ENCODE data around the gene PITPNC1. TPM values are rescaled to one million over a fixed set of nuclear protein-coding genes. Genes with fewer than 3 reads are reported as not detected.

PITPNC1 gene
- total RNA-seq, 1 donor, result 25.7 TPM

- no peak for DNase-seq (ENCODE audit: low read depth)
- TF ChIP-seq, protein P1, sequence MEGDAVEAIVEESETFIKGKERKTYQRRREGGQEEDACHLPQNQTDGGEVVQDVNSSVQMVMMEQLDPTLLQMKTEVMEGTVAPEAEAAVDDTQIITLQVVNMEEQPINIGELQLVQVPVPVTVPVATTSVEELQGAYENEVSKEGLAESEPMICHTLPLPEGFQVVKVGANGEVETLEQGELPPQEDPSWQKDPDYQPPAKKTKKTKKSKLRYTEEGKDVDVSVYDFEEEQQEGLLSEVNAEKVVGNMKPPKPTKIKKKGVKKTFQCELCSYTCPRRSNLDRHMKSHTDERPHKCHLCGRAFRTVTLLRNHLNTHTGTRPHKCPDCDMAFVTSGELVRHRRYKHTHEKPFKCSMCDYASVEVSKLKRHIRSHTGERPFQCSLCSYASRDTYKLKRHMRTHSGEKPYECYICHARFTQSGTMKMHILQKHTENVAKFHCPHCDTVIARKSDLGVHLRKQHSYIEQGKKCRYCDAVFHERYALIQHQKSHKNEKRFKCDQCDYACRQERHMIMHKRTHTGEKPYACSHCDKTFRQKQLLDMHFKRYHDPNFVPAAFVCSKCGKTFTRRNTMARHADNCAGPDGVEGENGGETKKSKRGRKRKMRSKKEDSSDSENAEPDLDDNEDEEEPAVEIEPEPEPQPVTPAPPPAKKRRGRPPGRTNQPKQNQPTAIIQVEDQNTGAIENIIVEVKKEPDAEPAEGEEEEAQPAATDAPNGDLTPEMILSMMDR (IDR thresholded peaks at IDR 0.05; ENCODE audit: insufficient read depth, low read length), result no peak
- H3K4me3 ChIP-seq (ENCODE audit: low read depth, low read length), result no peak overlapping the region
Measured at GRCh38 chr17:67680445-67681224, 303.6 kb downstream of the PITPNC1 start.

GRCh38 chr17:67682196-67682595 lies 305.1 kb downstream of the PITPNC1 start:
- H3K4me3 ChIP-seq (ENCODE audit: low read depth, low read length), result no peak overlapping the region
- DNase-seq (ENCODE audit: low read depth), result no peak
- TF ChIP-seq, protein P1 (IDR thresholded peaks at IDR 0.05; ENCODE audit: insufficient read depth, low read length), result no peak

- TF ChIP-seq, protein P1 (IDR thresholded peaks at IDR 0.05; ENCODE audit: insufficient read depth, low read length), result no peak
- no peak for DNase-seq (ENCODE audit: low read depth)
- H3K4me3 ChIP-seq (ENCODE audit: low read depth, low read length), result no peak overlapping the region
Measured at GRCh38 chr17:67685351-67685750, 308.3 kb downstream of the PITPNC1 start.

GRCh38 chr17:67686241-67686640 lies 309.2 kb downstream of the PITPNC1 start:
- TF ChIP-seq, protein P1 (IDR thresholded peaks at IDR 0.05; ENCODE audit: insufficient read depth, low read length), result no peak
- DNase-seq (ENCODE audit: low read depth), result no peak
- H3K4me3 ChIP-seq (ENCODE audit: low read depth, low read length), result no peak overlapping the region

- TF ChIP-seq, protein P1 (IDR thresholded peaks at IDR 0.05; ENCODE audit: insufficient read depth, low read length), result no peak
- DNase-seq (ENCODE audit: low read depth), result no peak
Measured at GRCh38 chr17:67687511-67687910, 310.4 kb downstream of the PITPNC1 start.

GRCh38 chr17:67689534-67690177 lies 312.6 kb downstream of the PITPNC1 start:
- no peak overlapping the region for H3K4me3 ChIP-seq (ENCODE audit: low read depth, low read length)
- TF ChIP-seq, protein P1 (IDR thresholded peaks at IDR 0.05; ENCODE audit: insufficient read depth, low read length), result peak; percentile 72
- peak; percentile 85 for DNase-seq (ENCODE audit: low read depth)

More at GRCh38 chr17:67687511-67687910, 310.4 kb downstream of the PITPNC1 start:
- no peak overlapping the region for H3K4me3 ChIP-seq (ENCODE audit: low read depth, low read length)

Data from fibroblast of the aortic adventitia (primary cell).